ENCODE data around the gene ALK.

The ALK gene

GRCh38 chr2:29524652-29525051 lies 396.7 kb downstream of the ALK start:
- CTCF ChIA-PET: interaction anchor here (1.4 kb wide), 1 partner anchor 549 kb away, joined by 6 read pairs; no protein-coding TSS in a partner anchor
- Histone ChIP-seq H3K4me1 (ENCODE audit: control insufficient read depth, insufficient read depth, low read length) (no peaks in the 10 kb centered on the region), H3K4me3 (ENCODE audit: low read depth, low read length) (no peak overlapping the region), H3K36me3 (ENCODE audit: control insufficient read depth in 2 of 2, insufficient read depth in 1 of 2, low read length in 2 of 2) (no peaks in the 10 kb centered on the region), H3K27ac (ENCODE audit: extremely low read depth, low read depth, low read length) (no peak overlapping the region), H3K9me3 (ENCODE audit: control insufficient read depth, insufficient read depth, low read depth, low read length) (no peaks in the 10 kb centered on the region)
- TF ChIP-seq ZBTB17 (tag by site-specific recombination; IDR thresholded peaks at IDR 0.05) (peak; percentile 96), ZNF548 (tag by site-specific recombination; IDR thresholded peaks at IDR 0.05) (no peak), KLF10 (tag by site-specific recombination; IDR thresholded peaks at IDR 0.05) (no peak), HIC1 (tag by site-specific recombination; IDR thresholded peaks at IDR 0.05) (no peak), ZNF184 (tag by site-specific recombination; IDR thresholded peaks at IDR 0.05) (no peak), ZNF366 (tag by site-specific recombination; conservative IDR thresholded peaks at IDR 0.05) (peak; percentile 93), ZIC2 (tag by site-specific recombination; IDR thresholded peaks at IDR 0.05) (no peak), SALL2 (tag by site-specific recombination; IDR thresholded peaks at IDR 0.05; ENCODE audit: borderline replicate concordance) (no peak), ZNF311 (tag by site-specific recombination; IDR thresholded peaks at IDR 0.05; ENCODE audit: borderline replicate concordance) (no peak)
- POLR2A ChIA-PET: no interaction called here

GRCh38 chr2:29522951-29523669 lies 398.3 kb downstream of the ALK start:
- CTCF ChIA-PET: interaction anchor here (1.4 kb wide), 1 partner anchor 550 kb away, joined by 6 read pairs; no protein-coding TSS in a partner anchor
- H3K4me3 ChIP-seq (ENCODE audit: low read depth, low read length): no peak overlapping the region
- H3K36me3 ChIP-seq (ENCODE audit: control insufficient read depth in 2 of 2, insufficient read depth in 1 of 2, low read length in 2 of 2): no peaks in the 10 kb centered on the region
- H3K9me3 ChIP-seq (ENCODE audit: control insufficient read depth, insufficient read depth, low read depth, low read length): no peaks in the 10 kb centered on the region
- POLR2A ChIA-PET: no interaction called here
- H3K4me1 ChIP-seq (ENCODE audit: control insufficient read depth, insufficient read depth, low read length): no peaks in the 10 kb centered on the region
- no peak for TF ChIP-seq ZNF155 (tag by site-specific recombination; IDR thresholded peaks at IDR 0.05)
- TF ChIP-seq GLIS1 (tag by site-specific recombination; IDR thresholded peaks at IDR 0.05): 0 out of 2 replicates have a peak, but pooled peaks have one; percentile 6
- no peak overlapping the region for H3K27ac ChIP-seq (ENCODE audit: extremely low read depth, low read depth, low read length)

GRCh38 chr2:29520001-29520400 lies 401.4 kb downstream of the ALK start:
- ChIA-PET CTCF (interaction anchor here (0.6 kb wide), 1 partner anchor 212 kb away, joined by 3 read pairs; no protein-coding TSS in a partner anchor), POLR2A (no interaction called here)
- H3K4me3 ChIP-seq (ENCODE audit: low read depth, low read length): no peak overlapping the region
- H3K9me3 ChIP-seq (ENCODE audit: control insufficient read depth, insufficient read depth, low read depth, low read length): no peaks in the 10 kb centered on the region
- TF ChIP-seq CTCF (tag by site-specific recombination; IDR thresholded peaks at IDR 0.05): no peak
- no peak for TF ChIP-seq ZNF148 (tag by site-specific recombination; IDR thresholded peaks at IDR 0.05; ENCODE audit: borderline replicate concordance)
- TF ChIP-seq ZNF664 (tag by site-specific recombination; IDR thresholded peaks at IDR 0.05): no peak
- TF ChIP-seq ZNF654 (tag by site-specific recombination; IDR thresholded peaks at IDR 0.05; ENCODE audit: low read depth): no peak
- TF ChIP-seq ZNF561 (tag by site-specific recombination; IDR thresholded peaks at IDR 0.05; ENCODE audit: borderline replicate concordance): no peak
- TF ChIP-seq REPIN1 (tag by site-specific recombination; IDR thresholded peaks at IDR 0.05; ENCODE audit: low read depth): no peak
- no peak for TF ChIP-seq ZNF776 (tag by site-specific recombination; IDR thresholded peaks at IDR 0.05; ENCODE audit: borderline replicate concordance)
- no peak overlapping the region for H3K27ac ChIP-seq (ENCODE audit: extremely low read depth, low read depth, low read length)
- H3K36me3 ChIP-seq (ENCODE audit: control insufficient read depth in 2 of 2, insufficient read depth in 1 of 2, low read length in 2 of 2): no peaks in the 10 kb centered on the region
- H3K4me1 ChIP-seq (ENCODE audit: control insufficient read depth, insufficient read depth, low read length): no peaks in the 10 kb centered on the region

Data from HEK293 (cell line).